ENCODE measurements around the gene FXYD6. TPM values are rescaled to one million over a fixed set of nuclear protein-coding genes. Genes with fewer than 3 reads are reported as not detected.

The FXYD6 gene
- total and polyA plus RNA-seq, 9 of the 15 experiments (the other 6 are each of a cell fraction or from before 2014, with no cell fraction given): 0.07 to 0.35 TPM; not detected in 7

DNA sequence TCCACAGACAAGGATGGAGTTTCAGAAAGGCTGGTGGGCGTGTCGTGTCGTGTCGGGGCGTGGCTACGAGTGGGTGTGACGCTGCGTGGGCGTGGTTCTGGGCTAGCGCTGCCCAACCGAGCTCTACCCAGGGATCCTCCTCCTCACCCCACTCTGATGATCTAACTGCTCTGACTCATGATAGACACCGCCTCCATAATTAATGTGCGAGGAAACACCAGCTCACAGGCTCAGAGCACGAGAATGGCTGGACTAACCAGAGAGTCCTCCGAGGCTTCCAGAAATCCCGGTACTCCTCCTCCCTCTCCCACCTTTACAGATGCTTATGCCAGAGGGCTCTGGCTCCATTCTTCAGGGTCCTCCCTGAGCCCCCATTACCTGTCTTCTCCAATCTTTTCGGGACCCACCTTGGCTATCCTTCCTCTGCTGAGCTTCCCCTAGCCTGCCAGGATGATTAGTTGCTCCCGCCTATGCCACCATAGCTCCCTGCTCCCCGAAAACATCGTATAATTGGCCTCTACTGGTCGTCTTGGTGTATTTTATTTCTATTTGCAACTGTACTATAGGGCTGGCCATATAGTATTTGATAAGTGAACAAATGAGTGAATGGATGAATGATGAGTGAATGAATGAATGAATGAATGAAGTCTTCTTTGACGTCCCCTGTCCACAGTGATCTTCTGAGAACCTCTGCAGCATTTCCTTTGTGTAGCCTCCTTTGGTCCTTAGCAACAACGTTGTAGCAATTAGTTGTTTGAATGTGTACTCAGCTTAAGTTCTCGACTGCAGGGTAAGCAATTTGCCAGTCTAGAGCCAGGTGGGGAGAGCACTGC, 31.0 kb upstream of the FXYD6 start (continued):
- TF ChIP-seq, protein P1, sequence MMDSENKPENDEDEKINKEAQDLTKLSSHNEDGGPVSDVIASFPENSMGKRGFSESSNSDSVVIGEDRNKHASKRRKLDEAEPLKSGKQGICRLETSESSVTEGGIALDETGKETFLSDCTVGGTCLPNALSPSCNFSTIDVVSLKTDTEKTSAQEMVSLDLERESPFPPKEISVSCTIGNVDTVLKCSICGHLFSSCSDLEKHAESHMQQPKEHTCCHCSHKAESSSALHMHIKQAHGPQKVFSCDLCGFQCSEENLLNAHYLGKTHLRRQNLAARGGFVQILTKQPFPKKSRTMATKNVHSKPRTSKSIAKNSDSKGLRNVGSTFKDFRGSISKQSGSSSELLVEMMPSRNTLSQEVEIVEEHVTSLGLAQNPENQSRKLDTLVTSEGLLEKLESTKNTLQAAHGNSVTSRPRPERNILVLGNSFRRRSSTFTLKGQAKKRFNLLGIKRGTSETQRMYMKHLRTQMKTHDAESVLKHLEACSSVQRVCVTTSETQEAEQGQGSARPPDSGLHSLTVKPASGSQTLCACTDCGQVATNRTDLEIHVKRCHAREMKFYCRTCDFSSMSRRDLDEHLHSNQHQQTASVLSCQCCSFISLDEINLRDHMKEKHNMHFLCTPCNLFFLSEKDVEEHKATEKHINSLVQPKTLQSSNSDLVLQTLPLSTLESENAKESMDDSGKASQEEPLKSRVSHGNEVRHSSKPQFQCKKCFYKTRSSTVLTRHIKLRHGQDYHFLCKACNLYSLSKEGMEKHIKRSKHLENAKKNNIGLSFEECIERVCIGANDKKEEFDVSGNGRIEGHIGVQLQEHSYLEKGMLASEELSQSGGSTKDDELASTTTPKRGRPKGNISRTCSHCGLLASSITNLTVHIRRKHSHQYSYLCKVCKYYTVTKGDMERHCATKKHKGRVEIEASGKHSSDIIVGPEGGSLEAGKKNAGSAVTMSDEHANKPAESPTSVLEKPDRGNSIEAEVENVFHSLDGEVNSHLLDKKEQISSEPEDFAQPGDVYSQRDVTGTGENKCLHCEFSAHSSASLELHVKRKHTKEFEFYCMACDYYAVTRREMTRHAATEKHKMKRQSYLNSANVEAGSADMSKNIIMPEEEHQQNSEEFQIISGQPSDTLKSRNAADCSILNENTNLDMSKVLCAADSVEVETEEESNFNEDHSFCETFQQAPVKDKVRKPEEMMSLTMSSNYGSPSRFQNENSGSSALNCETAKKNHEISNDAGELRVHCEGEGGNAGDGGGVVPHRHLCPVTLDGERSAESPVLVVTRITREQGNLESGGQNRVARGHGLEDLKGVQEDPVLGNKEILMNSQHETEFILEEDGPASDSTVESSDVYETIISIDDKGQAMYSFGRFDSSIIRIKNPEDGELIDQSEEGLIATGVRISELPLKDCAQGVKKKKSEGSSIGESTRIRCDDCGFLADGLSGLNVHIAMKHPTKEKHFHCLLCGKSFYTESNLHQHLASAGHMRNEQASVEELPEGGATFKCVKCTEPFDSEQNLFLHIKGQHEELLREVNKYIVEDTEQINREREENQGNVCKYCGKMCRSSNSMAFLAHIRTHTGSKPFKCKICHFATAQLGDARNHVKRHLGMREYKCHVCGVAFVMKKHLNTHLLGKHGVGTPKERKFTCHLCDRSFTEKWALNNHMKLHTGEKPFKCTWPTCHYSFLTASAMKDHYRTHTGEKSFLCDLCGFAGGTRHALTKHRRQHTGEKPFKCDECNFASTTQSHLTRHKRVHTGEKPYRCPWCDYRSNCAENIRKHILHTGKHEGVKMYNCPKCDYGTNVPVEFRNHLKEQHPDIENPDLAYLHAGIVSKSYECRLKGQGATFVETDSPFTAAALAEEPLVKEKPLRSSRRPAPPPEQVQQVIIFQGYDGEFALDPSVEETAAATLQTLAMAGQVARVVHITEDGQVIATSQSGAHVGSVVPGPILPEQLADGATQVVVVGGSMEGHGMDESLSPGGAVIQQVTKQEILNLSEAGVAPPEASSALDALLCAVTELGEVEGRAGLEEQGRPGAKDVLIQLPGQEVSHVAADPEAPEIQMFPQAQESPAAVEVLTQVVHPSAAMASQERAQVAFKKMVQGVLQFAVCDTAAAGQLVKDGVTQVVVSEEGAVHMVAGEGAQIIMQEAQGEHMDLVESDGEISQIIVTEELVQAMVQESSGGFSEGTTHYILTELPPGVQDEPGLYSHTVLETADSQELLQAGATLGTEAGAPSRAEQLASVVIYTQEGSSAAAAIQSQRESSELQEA (IDR thresholded peaks at IDR 0.05; ENCODE audit: low read depth): no peak
- TF ChIP-seq, protein P2, sequence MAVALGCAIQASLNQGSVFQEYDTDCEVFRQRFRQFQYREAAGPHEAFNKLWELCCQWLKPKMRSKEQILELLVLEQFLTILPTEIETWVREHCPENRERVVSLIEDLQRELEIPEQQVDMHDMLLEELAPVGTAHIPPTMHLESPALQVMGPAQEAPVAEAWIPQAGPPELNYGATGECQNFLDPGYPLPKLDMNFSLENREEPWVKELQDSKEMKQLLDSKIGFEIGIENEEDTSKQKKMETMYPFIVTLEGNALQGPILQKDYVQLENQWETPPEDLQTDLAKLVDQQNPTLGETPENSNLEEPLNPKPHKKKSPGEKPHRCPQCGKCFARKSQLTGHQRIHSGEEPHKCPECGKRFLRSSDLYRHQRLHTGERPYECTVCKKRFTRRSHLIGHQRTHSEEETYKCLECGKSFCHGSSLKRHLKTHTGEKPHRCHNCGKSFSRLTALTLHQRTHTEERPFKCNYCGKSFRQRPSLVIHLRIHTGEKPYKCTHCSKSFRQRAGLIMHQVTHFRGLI (CRISPR knock-in tag; IDR thresholded peaks at IDR 0.05): no peak
- TF ChIP-seq KDM4B (IDR thresholded peaks at IDR 0.05; ENCODE audit: borderline replicate concordance in 2 of 2, low read depth in 1 of 2) (no peak), NFIC (IDR thresholded peaks at IDR 0.05) (peak; percentile 26; the same call in 1 of the 2 replicates), IRF2 (CRISPR knock-in tag; IDR thresholded peaks at IDR 0.05) (no peak), EGR1 (conservative IDR thresholded peaks at IDR 0.05) (peak; percentile 94), PURB (CRISPR knock-in tag; IDR thresholded peaks at IDR 0.05; ENCODE audit: low read depth) (no peak), NBN (IDR thresholded peaks at IDR 0.05; ENCODE audit: low read depth) (0 out of 2 replicates have a peak, but pooled peaks have one; percentile 27), DIDO1 (tag; IDR thresholded peaks at IDR 0.05; ENCODE audit: low read depth) (no peak), ZNF583 (CRISPR knock-in tag; IDR thresholded peaks at IDR 0.05) (no peak), ZNF707 (CRISPR knock-in tag; conservative IDR thresholded peaks at IDR 0.05) (no peak), ZNF696 (CRISPR knock-in tag; conservative IDR thresholded peaks at IDR 0.05) (no peak)
- TF ChIP-seq, protein P3, sequence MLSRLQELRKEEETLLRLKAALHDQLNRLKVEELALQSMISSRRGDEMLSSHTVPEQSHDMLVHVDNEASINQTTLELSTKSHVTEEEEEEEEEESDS (CRISPR knock-in tag; IDR thresholded peaks at IDR 0.05): no peak
- TF ChIP-seq, protein P4, sequence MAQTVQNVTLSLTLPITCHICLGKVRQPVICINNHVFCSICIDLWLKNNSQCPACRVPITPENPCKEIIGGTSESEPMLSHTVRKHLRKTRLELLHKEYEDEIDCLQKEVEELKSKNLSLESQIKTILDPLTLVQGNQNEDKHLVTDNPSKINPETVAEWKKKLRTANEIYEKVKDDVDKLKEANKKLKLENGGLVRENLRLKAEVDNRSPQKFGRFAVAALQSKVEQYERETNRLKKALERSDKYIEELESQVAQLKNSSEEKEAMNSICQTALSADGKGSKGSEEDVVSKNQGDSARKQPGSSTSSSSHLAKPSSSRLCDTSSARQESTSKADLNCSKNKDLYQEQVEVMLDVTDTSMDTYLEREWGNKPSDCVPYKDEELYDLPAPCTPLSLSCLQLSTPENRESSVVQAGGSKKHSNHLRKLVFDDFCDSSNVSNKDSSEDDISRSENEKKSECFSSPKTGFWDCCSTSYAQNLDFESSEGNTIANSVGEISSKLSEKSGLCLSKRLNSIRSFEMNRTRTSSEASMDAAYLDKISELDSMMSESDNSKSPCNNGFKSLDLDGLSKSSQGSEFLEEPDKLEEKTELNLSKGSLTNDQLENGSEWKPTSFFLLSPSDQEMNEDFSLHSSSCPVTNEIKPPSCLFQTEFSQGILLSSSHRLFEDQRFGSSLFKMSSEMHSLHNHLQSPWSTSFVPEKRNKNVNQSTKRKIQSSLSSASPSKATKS (CRISPR knock-in tag; IDR thresholded peaks at IDR 0.05): no peak

All from K562 (cell line).